Fibroblast of lung (primary cell): ENCODE results near the gene ZFP37. TPM values are rescaled to one million over a fixed set of nuclear protein-coding genes. Genes with fewer than 3 reads are reported as not detected.
"Not testable (repeated sequence)": the region's sequence is repeated elsewhere in the genome, so short reads cannot be mapped to it uniquely, and the experiment has no call there.

ENCODE experiments used
- DNase-seq, 2 donors: peaks; one replicate each; pipeline versions ENCODE4 v3.0.0 to v3.0.0-alpha.2; 2010; ENCODE audit warnings: low read depth in 2 of 2
- H2AFZ ChIP-seq: 2 replicates; pipeline ENCODE4 v1.5.1; 2012; ENCODE audit warnings: low read length, control low read depth, inconsistent platforms
- H3K27ac ChIP-seq: 2 replicates; pipeline ENCODE4 v1.5.1; 2011; ENCODE audit warnings: low read length, control low read depth; ENCODE audit not compliant: insufficient read depth
- H3K27me3 ChIP-seq: 2 replicates; pipeline ENCODE4 v1.5.1; 2011; ENCODE audit warnings: mild to moderate bottlenecking, low read length; ENCODE audit not compliant: control insufficient read depth, insufficient read depth
- H3K36me3 ChIP-seq: 2 replicates; pipeline ENCODE4 v1.5.1; 2011; ENCODE audit warnings: low read length; ENCODE audit not compliant: control insufficient read depth, insufficient read depth
- H3K4me1 ChIP-seq: 2 replicates; pipeline ENCODE4 v1.5.1; 2011; ENCODE audit warnings: low read length; ENCODE audit not compliant: control insufficient read depth, insufficient read depth; ENCODE audit errors: extremely low read depth
- H3K4me2 ChIP-seq: 2 replicates; pipeline ENCODE4 v1.5.1; 2011; ENCODE audit warnings: low read length, control low read depth; ENCODE audit not compliant: insufficient read depth; ENCODE audit errors: extremely low read depth
- H3K4me3 ChIP-seq, 4 experiments: fragments of 200-600 bp in 1 of 4; sonication (generic) in 1 of 4; replicated peaks in 1 of 4; 2 replicates each; pipeline ENCODE4 v1.5.1; 2011 to 2016; ENCODE audit warnings: low read length in 4 of 4, low read depth in 3 of 4, mild to moderate bottlenecking in 3 of 4, control low read depth in 2 of 4, inconsistent platforms in 1 of 4, mixed read lengths in 1 of 4; ENCODE audit not compliant: insufficient read depth in 1 of 4; ENCODE audit errors: control extremely low read depth in 1 of 4
- H3K79me2 ChIP-seq: 2 replicates; pipeline ENCODE4 v1.5.1; 2012; ENCODE audit warnings: mild to moderate bottlenecking, low read length, inconsistent platforms; ENCODE audit not compliant: control insufficient read depth, insufficient read depth
- H3K9ac ChIP-seq: 2 replicates; pipeline ENCODE4 v1.5.1; 2011; ENCODE audit warnings: mild to moderate bottlenecking, low read length, control low read depth; ENCODE audit not compliant: insufficient read depth
- H3K9me3 ChIP-seq: 2 replicates; pipeline ENCODE4 v1.5.1; 2012; ENCODE audit warnings: low read depth, low read length; ENCODE audit not compliant: control insufficient read depth, insufficient read depth
- H4K20me1 ChIP-seq: 2 replicates; pipeline ENCODE4 v1.5.1; 2011; ENCODE audit warnings: low read length; ENCODE audit not compliant: control insufficient read depth, insufficient read depth; ENCODE audit errors: extremely low read depth
- polyA plus RNA-seq, 2 donors: library from polyadenylated mRNA; depleted of rRNA in 1 of 2; stranded (reverse) in 1 of 2; unstranded in 1 of 2; fragments of >200 nt; gene quantifications; 2 replicates each; pipeline ENCODE4 v1.2.1, GENCODE V29; 2011 to 2012; ENCODE audit warnings: missing spikeins in 1 of 2
- total RNA-seq: library from RNA; depleted of rRNA; stranded (reverse); fragments of >200 nt; gene quantifications from 2 replicates; pipeline ENCODE4 v1.2.1, GENCODE V29; 2014

ZFP37 gene
- total and polyA plus RNA-seq, 2 donors (not counting 1 experiment from before 2014, with no cell fraction given), result 1.5 to 5.1 TPM

- not testable (repeated sequence) for H3K79me2 ChIP-seq, H2AFZ ChIP-seq, H3K27ac ChIP-seq, H3K36me3 ChIP-seq, H4K20me1 ChIP-seq, H3K4me3 ChIP-seq, H3K4me1 ChIP-seq, H3K9me3 ChIP-seq, DNase-seq, H3K4me2 ChIP-seq, H3K27me3 ChIP-seq, H3K9ac ChIP-seq
Observed at GRCh38 chr9:113088456-113089142, 32.1 kb upstream of the ZFP37 start.

DNA sequence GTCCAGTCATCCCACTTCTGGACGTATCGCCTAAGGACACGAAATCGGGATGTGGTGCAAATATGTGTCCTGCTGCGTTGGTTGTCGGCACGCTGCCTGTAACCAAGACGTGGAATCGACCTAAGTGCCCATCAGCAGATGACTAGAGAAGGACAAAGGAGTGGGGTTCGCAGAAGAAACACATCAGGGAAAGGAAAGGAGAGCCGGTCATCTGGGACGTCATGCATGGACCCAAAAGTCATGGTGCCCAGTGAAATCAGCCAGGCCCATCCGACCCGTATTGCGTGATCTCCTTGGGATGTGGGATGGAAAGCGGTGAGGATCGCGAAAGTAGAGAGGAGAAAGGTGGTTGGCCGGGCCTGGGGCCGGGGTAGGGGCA, 6.4 kb upstream of the ZFP37 start:
- H2AFZ ChIP-seq, DNase-seq, H3K4me1 ChIP-seq, H3K36me3 ChIP-seq, H3K27me3 ChIP-seq, H3K4me2 ChIP-seq, H3K4me3 ChIP-seq, H4K20me1 ChIP-seq, H3K9ac ChIP-seq, H3K9me3 ChIP-seq, H3K79me2 ChIP-seq, H3K27ac ChIP-seq: not testable (repeated sequence)

- not testable (repeated sequence) for H3K4me1 ChIP-seq, H3K4me3 ChIP-seq, H4K20me1 ChIP-seq, H3K27ac ChIP-seq, H3K9ac ChIP-seq, H3K79me2 ChIP-seq, H2AFZ ChIP-seq, H3K27me3 ChIP-seq, H3K4me2 ChIP-seq, H3K36me3 ChIP-seq, H3K9me3 ChIP-seq, DNase-seq
Observed at GRCh38 chr9:113062256-113062931, 5.9 kb upstream of the ZFP37 start.

- not testable (repeated sequence) for DNase-seq, H3K9me3 ChIP-seq, H3K27me3 ChIP-seq, H3K4me1 ChIP-seq, H3K4me2 ChIP-seq, H2AFZ ChIP-seq, H3K79me2 ChIP-seq, H3K27ac ChIP-seq, H3K4me3 ChIP-seq, H3K9ac ChIP-seq, H3K36me3 ChIP-seq, H4K20me1 ChIP-seq
Observed at GRCh38 chr9:113061072-113061850, 4.7 kb upstream of the ZFP37 start.

GRCh38 chr9:113059581-113060284, 3.2 kb upstream of the ZFP37 start:
- H3K27me3 ChIP-seq, result not testable (repeated sequence)

More at GRCh38 chr9:113059581-113060284, 3.2 kb upstream of the ZFP37 start:
- H3K27ac ChIP-seq, H3K36me3 ChIP-seq, H4K20me1 ChIP-seq, H3K9me3 ChIP-seq, H3K4me2 ChIP-seq, H2AFZ ChIP-seq, H3K9ac ChIP-seq, H3K4me1 ChIP-seq, H3K79me2 ChIP-seq: not testable (repeated sequence)
- DNase-seq, result peak in 1 of 2 donors; percentile 10
- peak overlapping the region in 2 of 4 experiments; percentile 34 to 41 for H3K4me3 ChIP-seq
